Stimulated activated CD8-positive, alpha-beta memory T cell treated with anti-CD3 and anti-CD28 coated beads, Interleukin-7, amount 100 ng/mL, for 24 hours (primary cell): ENCODE data around the gene EXOSC6.
A peak's percentile ranks its signal among the peaks of the same experiment; 100 is the strongest.
"Not testable (repeated sequence)": the region's sequence is repeated elsewhere in the genome, so short reads cannot be mapped to it uniquely, and the experiment has no call there.

Experiments
- DNase-seq: peaks from one replicate; pipeline ENCODE4 v3.0.0-alpha.2; 2020; ENCODE audit warnings: low read depth

The EXOSC6 gene

DNA sequence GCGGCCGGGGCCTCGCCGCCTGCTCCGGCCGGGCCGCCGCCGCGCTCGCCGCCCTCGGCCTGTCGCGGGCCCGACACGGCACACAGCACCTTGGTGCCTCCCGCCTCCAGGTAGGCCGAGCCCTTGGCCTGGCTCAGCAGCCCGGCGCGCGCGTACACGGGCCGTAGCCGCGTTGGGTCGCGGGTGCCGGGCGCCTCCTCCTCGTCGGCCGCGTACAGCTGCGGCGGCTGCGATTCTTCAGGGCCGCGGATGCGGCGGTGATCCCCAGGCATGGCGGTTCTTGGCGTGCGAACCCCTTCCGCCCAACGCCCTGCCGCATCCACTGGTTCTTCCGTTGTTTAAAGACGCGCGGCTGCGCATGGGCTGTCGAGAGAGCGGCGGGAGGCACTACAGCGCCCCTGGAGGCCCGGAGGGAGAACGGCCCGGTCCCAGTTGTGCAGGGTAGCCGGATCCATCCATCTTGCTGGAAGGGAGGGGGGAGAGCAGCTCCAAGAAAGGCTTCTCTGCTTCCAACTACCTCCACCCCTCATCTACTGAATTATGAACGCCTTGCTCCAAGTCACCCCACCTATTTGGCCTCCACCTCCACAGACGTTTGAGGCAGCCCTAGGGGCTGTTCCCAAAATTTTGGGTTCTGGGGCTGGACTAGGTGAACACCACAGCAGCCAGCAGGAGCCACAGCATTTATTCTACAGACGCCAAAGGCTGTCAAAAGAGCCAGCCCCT, at the start of gene EXOSC6:
TSS of gene EXOSC6 (minus strand) at position 312 of the 726 bp plus-strand sequence. CDS start at position 272, 40 bp downstream.
- DNase-seq, result peak; percentile 81

DNA sequence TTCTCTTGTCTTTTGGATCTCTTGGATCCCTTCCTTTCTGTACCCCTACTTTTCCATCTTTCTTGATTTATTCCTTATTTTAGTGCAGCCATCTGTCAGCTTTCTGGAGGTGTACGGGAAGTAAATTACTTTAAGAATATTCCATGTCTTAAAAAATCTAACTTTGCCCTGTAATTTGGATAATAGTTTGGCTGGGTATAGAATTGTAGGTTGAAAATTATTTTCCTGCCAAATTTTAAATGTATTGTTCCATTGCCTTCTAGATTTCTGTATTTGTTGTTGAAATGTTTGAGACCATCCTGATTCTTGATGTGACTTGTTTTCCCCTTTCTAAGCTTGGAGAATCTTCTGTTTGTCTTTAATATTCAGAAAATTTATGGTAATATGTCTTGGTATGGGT, 49.4 kb upstream of the EXOSC6 start:
- DNase-seq, result no peak

DNA sequence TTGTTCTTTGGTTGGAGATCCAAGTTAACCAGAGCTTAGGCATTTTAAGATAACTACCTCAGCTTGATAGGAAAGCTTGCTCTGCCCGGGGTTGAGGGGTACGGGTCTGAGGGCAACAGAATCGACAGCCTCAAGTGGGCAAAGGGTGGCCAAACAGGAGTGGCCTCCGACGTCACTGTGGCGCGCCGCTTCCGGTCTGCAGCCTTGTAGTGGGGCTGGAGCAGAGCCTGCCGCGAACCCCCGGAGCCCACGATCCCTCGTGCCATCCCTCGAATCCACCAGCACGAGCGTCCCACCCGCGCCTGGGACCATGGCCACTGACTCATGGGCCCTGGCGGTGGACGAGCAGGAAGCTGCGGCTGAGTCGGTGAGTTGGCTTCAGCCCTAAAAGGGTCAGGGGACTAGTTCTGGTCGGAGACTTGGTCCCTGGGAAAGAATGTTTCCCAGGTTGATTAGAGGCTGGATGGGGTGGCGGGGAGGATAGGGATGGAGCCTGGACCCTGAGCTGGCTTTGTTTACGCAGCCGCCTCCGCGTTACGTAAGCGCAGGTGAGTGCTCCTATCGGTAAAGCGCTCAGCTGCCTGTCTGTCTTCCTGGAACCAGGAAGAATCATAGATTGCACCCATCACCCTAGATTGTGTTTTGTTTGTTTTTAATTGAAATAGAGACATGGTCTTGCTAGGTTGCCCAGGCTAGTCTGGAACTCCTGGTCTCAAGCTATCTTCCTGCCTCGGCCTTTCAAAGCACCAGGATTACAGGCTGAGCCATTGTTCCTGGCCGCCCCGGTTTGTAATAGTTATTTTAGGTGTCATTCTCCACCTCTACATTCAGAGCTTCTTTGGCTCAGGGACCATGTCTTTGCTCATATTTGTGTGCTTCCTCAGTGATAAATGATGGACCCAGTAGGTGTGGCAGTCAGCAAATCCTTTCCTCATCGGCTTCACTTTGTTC, 47.5 kb upstream of the EXOSC6 start, which contains the start of gene DDX19B:
TSS of gene DDX19B (plus strand) at position 199 of the 951 bp plus-strand sequence. CDS start at position 311, 112 bp downstream.
- DNase-seq, result peak; percentile 34

DNA sequence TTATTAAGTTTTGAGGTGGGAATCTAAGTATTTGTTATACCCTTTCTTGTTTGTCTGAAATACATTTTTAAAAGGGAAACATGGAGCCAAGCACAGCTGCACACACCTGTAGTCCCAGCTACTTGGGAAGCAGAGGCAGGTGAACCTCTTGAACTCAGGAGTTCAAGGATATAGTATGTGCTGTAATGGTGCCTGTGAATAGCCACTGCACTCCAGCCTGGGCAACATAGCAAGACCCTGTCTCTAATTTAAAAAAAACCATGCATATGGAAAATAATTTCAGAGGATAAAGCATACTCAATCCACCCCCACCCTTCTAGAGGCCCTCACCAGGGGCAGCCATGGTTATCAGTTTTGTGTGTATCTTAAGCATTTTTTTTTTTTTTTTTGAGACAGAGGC, 43.9 kb upstream of the EXOSC6 start:
- no peak for DNase-seq

DNA sequence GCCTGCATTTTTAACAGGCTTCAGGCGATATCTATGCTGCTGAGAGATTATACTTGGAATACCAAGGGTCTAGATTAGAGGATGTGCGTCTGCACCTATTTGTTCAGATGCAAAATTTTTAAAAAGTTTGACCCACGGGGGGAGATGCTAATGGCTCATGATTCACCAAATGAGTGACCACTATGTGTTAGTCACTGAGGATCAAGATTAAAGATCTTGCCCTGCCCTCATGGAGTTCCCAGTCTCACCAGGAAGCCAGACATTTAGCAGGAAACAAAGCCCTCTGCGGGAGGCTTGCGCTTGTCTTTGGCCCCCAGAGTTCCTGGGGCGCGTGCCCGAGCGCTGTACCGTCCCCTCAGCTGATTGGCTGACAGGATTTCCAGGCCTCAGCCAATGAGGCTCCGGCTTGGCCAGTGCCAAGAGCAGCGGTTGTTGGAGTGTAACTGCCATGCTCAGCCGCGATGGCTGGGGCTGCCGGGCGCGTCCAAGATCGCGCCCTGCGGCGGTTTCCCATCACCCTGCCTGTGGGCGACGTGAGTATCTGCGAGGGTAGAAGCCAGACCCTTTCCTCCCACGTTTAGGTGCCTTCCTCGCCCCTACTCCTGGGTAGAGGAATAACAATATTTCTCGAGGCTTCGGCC, 42.8 kb upstream of the EXOSC6 start:
- no peak for DNase-seq

DNA sequence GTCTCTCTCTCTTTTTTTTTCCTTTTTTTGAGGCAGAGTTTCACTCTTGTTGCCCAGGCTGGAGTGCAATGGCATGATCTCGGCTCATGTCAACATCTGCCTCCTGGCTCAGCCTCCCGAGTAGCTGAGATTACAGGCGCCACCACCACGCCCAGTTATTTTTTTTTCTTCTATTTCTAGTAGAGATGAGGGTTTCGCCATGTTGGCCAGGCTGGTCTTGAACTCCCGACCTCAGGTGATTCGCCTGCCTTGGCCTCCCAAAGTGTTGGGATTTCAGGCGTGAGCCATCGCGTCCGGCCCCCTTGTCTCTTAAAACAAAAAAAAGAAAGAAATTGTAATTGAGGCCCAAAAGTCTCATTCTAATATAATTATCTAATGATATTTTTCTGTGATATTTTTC, 40.4 kb upstream of the EXOSC6 start:
- DNase-seq, result not testable (repeated sequence)

DNA sequence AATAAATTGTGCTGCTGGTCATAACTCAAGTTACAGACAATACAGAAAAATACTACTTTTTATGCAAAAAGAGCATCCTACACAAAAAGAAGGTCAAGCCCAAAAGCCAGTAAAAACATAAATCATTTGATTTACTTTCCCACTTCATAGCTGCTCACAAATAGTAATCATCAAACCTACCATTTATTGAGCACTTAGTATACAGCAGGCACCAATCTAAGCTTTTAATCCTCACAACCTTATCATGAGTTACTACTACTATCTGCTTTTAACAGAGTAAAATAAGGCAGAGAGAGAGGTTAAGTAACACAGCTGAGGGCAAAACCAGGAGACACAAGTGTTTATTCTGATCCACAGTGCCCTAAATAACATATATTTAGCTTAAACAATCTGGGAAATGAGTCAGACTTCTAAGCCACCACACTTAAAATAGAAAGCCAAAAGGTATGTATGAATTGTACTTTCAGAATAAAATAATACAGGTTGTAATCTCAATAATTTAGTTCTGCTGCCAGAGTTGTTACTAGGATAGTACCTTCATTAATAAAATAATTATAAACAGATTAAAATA, 39.3 kb upstream of the EXOSC6 start:
- DNase-seq, result no peak

DNA sequence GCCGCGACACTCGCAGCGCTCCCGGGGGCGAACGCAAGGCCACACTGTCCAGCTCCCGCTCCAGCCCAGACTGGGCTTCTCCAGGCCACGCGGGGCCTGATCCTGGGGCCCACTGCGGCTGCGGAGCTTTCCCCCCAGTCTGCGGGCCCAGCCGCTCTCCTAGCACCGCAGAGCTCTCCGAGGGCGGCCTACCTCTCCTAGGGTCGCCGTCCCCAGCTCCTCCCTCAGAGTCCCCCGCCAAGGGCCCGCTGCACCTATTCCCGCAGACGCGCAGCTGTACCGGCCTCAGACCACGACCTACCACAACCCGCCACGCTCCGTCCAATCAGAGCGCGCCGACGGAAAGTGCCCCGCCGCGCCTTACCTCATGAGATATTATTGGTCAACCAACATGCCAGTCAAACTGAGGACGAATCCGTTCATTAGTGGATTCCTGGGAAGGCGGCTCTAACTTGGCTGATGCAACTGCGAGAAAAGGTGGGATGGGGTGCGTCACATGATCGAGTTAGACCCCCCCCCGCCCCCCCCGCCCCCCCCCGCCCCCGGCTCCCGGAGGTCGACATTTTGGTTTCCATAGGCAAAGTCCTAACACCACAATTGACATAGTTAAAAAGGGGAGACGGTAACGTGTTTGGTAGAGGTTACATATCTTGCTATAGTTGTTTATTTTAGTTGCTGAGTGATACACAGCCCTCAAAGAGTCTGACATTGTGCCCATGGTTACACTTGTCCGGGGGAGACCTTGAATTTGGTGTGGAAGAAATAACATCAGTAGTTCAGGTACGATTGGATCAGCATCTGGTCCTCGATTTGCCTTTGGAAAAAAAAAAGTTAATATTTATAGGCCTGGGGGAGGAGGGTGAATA, 37.7 kb upstream of the EXOSC6 start, which contains the start of gene AARS1:
TSS of gene AARS1 (minus strand) at position 278 of the 866 bp plus-strand sequence. CDS start 6,743 bp downstream, outside the sequence.
- DNase-seq, result peak; percentile 84

DNA sequence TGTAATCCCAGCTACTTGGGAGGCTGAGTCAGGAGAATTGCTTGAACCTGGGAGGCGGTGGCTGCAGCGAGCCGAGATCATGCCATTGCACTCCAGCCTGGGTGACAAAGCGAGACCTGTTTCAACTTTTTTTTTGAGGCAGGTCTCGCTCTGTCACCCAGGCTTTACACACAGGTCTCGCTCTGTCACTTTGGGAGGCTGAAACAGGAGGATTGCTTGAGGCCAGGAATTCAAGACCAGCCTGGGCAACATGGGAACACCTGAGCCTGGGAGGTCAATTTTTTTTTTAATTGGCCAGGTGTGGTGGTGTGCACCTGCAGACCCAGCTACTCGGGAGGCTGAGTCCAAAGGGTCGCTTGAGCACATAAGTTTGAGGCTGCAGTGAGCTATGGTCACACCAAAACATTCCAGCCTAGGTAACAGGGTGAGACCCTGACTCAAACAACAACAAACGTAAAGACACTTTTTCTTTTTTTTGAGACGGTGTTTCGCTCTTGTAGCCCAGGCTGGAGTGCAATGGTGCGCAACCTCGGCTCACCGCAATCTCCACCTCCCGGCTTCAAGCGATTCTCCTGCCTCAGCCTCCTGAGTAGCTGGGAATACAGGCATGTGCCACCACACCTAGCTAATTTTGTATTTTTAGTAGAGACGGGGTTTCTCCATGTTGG, 35.7 kb upstream of the EXOSC6 start:
- DNase-seq, result not testable (repeated sequence)

DNA sequence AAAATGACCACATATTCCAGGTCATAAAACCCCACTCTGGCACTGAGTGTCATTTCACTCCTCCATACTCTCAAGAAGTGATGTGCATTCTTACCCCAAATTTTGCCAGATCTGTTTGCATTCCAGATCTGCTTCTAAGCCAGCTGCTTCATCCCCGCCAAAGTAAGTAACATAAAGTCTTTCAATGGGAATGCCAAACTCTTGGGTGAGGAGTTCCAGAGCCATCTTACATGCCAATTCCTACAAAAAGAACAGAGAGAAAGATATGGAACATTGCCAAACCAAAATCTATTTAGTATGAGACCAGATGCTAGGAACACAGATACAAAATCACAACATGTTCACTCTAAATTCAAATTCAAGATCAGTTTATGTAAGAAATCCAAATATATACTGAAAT, 24.7 kb upstream of the EXOSC6 start:
- no peak for DNase-seq

DNA sequence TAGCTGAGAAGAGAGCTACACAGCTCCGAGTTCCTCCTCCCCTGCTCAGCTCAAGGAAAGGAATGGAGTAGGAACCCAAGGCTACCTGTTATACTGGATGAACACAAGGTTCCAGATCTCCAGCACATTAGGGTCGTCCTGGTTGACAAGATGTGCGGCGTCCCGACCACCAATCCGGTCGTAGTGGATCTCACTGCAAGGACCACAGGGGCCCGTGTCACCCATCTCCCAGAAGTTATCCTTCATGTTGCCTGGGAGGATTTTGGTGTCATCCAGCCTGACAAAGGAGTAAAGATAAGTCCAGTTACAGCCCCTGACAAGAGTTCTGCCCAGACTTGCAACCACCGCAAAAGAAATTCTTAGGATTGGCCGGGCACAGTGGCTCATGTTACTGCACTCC, 20.0 kb upstream of the EXOSC6 start:
- no peak for DNase-seq

DNA sequence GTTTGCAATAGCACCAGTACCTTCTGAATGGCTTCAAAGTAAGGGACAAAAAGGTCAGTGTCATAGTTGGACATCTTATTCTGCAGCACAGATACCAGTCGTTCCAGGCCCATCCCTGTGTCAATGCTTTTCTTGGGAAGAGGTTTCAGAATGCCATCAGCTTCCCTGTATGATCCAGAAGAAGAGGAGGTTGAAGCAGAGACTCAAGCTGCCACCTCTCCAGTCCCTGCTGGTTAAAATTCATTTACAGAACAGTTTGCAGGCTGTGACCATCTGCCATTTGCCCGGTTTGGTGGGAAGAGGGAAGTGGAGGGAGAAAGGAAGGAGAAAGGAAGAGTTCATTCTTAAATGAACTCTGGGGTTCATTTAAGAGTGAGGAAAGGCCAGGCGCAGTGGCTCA, 18.4 kb upstream of the EXOSC6 start:
- no peak for DNase-seq

DNA sequence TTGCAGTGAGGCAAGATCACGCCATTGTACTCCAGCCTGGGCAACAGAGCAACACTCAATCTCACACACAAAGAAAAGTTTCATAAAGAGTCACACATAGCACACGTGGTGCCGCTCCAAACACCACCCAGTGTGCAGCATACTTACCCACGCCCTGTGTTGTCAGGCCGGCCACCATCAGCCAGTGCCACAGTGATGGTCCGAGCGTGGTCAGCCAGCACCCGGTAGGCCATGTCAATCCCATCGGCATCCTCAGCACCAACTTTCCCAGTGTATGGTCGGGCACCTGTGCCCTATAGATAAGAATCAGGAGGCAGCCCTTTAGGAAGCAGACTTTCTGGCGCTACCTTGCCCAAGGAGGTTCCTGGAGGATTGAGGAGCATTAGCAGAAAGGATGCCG, 17.7 kb upstream of the EXOSC6 start:
- DNase-seq, result no peak

DNA sequence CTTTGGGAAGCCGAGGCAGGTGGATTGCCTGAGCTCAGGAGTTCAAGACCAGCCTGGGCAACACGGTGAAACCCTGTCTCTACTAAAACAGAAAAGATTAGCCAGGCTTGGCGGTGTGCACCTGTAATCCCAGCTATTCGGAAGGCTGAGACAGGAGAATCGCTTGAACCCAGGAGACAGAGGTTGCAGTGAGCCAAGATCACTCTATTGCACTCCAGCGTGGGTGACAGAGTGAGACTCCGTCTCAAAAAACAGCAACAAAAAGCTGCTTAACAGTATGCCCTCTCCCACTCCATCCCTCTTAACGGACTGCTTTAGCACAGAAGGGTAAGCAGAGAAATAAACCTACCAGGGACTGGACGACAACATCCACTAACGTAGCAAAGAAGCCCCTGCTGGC, 16.2 kb upstream of the EXOSC6 start:
- not testable (repeated sequence) for DNase-seq

DNA sequence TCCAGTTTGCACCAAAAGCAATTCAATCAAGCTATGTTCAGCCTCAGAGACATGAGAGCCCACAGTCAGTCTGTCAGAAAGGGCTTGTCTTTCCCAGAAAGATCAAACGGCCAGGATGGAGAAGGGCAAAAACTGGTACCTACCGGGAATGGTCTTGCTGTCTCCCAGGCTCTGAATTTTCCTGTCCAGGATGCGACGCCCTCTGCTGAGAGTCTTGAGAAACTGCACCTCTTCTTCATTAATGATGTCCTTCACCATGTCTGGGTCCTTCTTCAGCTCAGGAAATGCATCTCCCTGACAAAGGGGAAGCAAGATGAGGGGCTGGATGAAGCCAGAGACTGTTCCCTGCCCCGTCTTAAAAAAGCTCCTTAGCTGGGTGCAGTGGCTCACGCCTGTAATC, 15.8 kb upstream of the EXOSC6 start:
- DNase-seq, result no peak

DNA sequence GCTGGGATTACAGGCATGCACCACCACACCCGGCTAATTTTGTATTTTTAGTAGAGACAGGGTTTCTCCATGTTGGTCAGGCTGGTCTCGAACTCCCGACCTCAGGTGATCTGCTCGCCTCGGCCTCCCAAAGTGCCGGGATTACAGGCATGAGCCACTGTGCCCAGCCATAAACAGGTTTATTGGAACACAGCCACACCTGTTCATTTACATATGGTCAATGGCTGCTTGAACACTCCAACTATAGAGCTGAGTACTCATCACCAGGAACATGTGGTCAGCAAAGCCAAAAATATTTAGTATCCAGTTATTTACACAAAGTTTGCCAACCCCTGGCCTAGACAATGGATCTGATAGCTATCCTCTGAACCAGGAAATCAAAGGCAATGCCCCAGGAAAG, 8.2 kb upstream of the EXOSC6 start:
- not testable (repeated sequence) for DNase-seq

DNA sequence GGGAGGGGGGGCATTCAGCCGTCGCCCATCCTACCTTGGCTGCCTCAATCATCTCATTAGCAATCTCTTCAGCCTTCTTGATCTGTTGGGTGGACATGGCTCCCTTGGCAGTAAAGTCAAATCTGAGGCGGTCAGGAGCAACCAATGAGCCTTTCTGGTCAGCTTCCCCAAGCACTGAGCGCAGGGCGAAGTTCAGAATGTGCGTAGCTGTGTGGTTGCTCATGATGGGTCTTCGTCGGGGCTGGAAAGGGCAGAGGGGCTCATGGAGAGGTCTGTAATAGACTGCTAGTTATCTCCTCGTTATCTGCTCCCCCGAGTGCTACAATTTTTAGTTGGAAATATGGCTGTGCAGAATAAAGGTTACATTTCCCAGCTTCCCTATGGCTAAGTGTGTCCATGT, 7.2 kb upstream of the EXOSC6 start:
- no peak for DNase-seq

DNA sequence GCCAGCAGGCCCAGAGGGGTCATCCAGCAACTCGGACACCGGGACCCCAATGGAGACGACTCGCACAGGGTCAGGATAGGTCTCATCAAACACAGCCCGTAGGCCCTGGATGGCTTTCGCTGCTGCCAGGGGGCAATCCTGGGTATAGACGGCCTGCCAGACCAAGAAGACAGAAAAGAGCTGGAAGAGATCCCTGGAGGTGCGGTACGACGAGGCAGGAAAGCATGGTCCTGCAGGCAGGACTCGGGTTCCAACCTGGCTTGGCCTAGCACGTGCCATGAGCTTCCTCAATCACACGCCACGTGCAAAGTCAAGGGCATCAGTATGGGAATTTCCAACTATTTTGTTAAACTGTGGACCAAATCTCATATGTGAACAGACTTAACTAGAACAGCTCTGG, 6.3 kb upstream of the EXOSC6 start:
- no peak for DNase-seq

DNA sequence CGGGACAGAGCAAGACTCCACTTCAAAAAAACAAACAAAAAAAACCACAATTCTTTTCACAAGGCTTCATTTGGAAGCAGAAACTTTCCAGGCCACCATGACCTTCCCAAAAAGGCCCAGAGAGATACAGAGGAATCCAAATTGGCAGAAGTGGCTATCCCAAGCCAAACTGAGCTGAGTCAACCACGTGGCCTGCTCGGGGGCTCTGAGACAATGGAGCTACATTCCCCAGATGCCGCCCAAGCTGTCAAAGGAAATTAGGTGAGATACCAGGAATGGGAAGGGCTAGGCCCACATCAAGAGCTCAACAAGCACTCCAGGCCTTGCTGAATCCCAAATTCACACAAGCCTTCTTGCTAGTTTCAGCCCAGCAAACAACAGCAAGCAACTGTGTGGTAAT, 5.7 kb upstream of the EXOSC6 start:
- DNase-seq, result no peak

DNA sequence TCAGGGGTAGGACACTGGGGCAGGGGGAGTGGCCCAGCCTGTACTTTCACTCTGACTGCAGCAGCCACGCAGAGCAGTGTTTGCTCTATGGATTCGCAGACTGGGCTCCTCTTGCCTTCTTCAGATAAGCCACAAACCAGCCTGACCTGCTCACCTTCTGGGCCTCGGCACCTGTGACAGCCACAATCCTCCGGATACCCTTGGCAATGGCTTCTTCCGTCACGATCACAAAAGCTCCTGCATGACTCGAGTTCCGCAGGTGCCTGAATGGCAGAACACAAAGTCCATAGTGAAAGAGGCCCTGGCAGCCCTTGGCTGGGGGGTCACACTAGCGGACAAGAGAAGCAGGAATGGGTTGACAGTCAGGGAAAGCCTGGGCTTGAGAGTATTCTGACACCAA, 3.8 kb upstream of the EXOSC6 start:
- no peak for DNase-seq

DNA sequence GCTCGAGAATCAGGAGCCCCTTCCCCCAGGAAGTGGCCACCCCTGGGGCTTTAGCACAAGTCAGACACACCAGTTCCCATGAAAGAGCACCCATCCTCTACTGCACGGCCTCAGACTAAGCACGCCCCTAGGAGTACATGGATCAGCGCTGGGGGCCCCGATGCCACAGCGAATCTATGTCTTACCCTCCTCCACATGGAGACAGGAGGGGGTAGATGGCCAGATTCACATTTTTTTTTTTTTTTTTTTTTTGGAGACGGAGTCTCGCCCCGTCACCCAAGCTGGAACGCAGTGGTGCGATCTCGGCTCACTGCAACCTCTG, 3.2 kb upstream of the EXOSC6 start:
- DNase-seq, result no peak
